ENCODE data around the gene VEPH1. TPM values are rescaled to one million over a fixed set of nuclear protein-coding genes. Genes with fewer than 3 reads are reported as not detected.
A peak's percentile ranks its signal among the peaks of the same experiment; 100 is the strongest.

Gene VEPH1
- polyA plus RNA-seq, 1 of the 3 experiments (the other 2 are of a cell fraction): 6.0 TPM

GRCh38 chr3:157335233-157336076 is 167.8 kb downstream of the VEPH1 start (continued):
- TF ChIP-seq, protein P1, sequence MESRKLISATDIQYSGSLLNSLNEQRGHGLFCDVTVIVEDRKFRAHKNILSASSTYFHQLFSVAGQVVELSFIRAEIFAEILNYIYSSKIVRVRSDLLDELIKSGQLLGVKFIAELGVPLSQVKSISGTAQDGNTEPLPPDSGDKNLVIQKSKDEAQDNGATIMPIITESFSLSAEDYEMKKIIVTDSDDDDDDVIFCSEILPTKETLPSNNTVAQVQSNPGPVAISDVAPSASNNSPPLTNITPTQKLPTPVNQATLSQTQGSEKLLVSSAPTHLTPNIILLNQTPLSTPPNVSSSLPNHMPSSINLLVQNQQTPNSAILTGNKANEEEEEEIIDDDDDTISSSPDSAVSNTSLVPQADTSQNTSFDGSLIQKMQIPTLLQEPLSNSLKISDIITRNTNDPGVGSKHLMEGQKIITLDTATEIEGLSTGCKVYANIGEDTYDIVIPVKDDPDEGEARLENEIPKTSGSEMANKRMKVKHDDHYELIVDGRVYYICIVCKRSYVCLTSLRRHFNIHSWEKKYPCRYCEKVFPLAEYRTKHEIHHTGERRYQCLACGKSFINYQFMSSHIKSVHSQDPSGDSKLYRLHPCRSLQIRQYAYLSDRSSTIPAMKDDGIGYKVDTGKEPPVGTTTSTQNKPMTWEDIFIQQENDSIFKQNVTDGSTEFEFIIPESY (IDR thresholded peaks at IDR 0.05; ENCODE audit: borderline replicate concordance, low read depth): no peak
- no peak for TF ChIP-seq ELF1 (IDR thresholded peaks at IDR 0.05)
- no peak for TF ChIP-seq MEF2A (IDR thresholded peaks at IDR 0.05; ENCODE audit: borderline replicate concordance, low read depth)
- TF ChIP-seq RFX5 (IDR thresholded peaks at IDR 0.05; ENCODE audit: low read length): no peak
- TF ChIP-seq, protein P2, sequence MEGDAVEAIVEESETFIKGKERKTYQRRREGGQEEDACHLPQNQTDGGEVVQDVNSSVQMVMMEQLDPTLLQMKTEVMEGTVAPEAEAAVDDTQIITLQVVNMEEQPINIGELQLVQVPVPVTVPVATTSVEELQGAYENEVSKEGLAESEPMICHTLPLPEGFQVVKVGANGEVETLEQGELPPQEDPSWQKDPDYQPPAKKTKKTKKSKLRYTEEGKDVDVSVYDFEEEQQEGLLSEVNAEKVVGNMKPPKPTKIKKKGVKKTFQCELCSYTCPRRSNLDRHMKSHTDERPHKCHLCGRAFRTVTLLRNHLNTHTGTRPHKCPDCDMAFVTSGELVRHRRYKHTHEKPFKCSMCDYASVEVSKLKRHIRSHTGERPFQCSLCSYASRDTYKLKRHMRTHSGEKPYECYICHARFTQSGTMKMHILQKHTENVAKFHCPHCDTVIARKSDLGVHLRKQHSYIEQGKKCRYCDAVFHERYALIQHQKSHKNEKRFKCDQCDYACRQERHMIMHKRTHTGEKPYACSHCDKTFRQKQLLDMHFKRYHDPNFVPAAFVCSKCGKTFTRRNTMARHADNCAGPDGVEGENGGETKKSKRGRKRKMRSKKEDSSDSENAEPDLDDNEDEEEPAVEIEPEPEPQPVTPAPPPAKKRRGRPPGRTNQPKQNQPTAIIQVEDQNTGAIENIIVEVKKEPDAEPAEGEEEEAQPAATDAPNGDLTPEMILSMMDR (IDR thresholded peaks at IDR 0.05): no peak
- TF ChIP-seq, protein P3, sequence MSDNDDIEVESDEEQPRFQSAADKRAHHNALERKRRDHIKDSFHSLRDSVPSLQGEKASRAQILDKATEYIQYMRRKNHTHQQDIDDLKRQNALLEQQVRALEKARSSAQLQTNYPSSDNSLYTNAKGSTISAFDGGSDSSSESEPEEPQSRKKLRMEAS (IDR thresholded peaks at IDR 0.05; ENCODE audit: low read depth): no peak
- no peak for TF ChIP-seq YY1 (IDR thresholded peaks at IDR 0.05; ENCODE audit: low read depth)
- TF ChIP-seq EZH2phosphoT487 (IDR thresholded peaks at IDR 0.05; ENCODE audit: borderline replicate concordance, low read depth): no peak
- TF ChIP-seq, protein P4, sequence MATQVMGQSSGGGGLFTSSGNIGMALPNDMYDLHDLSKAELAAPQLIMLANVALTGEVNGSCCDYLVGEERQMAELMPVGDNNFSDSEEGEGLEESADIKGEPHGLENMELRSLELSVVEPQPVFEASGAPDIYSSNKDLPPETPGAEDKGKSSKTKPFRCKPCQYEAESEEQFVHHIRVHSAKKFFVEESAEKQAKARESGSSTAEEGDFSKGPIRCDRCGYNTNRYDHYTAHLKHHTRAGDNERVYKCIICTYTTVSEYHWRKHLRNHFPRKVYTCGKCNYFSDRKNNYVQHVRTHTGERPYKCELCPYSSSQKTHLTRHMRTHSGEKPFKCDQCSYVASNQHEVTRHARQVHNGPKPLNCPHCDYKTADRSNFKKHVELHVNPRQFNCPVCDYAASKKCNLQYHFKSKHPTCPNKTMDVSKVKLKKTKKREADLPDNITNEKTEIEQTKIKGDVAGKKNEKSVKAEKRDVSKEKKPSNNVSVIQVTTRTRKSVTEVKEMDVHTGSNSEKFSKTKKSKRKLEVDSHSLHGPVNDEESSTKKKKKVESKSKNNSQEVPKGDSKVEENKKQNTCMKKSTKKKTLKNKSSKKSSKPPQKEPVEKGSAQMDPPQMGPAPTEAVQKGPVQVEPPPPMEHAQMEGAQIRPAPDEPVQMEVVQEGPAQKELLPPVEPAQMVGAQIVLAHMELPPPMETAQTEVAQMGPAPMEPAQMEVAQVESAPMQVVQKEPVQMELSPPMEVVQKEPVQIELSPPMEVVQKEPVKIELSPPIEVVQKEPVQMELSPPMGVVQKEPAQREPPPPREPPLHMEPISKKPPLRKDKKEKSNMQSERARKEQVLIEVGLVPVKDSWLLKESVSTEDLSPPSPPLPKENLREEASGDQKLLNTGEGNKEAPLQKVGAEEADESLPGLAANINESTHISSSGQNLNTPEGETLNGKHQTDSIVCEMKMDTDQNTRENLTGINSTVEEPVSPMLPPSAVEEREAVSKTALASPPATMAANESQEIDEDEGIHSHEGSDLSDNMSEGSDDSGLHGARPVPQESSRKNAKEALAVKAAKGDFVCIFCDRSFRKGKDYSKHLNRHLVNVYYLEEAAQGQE (IDR thresholded peaks at IDR 0.05; ENCODE audit: low read depth, low read length): 0 out of 2 replicates have a peak, but pooled peaks have one; percentile 11
- TF ChIP-seq MXI1 (IDR thresholded peaks at IDR 0.05; ENCODE audit: low read depth, low read length): no peak
- TF ChIP-seq TEAD4 (IDR thresholded peaks at IDR 0.05; ENCODE audit: borderline replicate concordance, insufficient read depth): no peak
- TF ChIP-seq TCF12 (IDR thresholded peaks at IDR 0.05): peak; percentile 37; the same call in 1 of the 2 replicates
- peak; percentile 77 for TF ChIP-seq JUND (IDR thresholded peaks at IDR 0.05)
- TF ChIP-seq SMC3 (IDR thresholded peaks at IDR 0.05; ENCODE audit: low read depth, low read length): no peak
- TF ChIP-seq SIN3A (IDR thresholded peaks at IDR 0.05; ENCODE audit: borderline replicate concordance, low read depth, low read length): no peak
- no peak for TF ChIP-seq NRF1 (IDR thresholded peaks at IDR 0.05; ENCODE audit: low read depth, low read length)
- TF ChIP-seq NFIC (IDR thresholded peaks at IDR 0.05; ENCODE audit: borderline replicate concordance): no peak
- TF ChIP-seq CHD2 (IDR thresholded peaks at IDR 0.05; ENCODE audit: low read length, partially characterized antibody): no peak
- 0 out of 2 replicates have a peak, but pooled peaks have one; percentile 20 for TF ChIP-seq TAF1 (IDR thresholded peaks at IDR 0.05; ENCODE audit: borderline replicate concordance, low read depth, low read length)
- TF ChIP-seq FOSL2 (IDR thresholded peaks at IDR 0.05; ENCODE audit: borderline replicate concordance, low read depth): peak; percentile 87
- no peak for TF ChIP-seq EP300 (IDR thresholded peaks at IDR 0.05; ENCODE audit: borderline replicate concordance in 1 of 2, low read depth in 1 of 2, low read length in 1 of 2)

All from SK-N-SH (cell line).